ENCODE results near the gene LDAH.
"Not testable (repeated sequence)": the region's sequence is repeated elsewhere in the genome, so short reads cannot be mapped to it uniquely, and the experiment has no call there.

The LDAH gene

DNA sequence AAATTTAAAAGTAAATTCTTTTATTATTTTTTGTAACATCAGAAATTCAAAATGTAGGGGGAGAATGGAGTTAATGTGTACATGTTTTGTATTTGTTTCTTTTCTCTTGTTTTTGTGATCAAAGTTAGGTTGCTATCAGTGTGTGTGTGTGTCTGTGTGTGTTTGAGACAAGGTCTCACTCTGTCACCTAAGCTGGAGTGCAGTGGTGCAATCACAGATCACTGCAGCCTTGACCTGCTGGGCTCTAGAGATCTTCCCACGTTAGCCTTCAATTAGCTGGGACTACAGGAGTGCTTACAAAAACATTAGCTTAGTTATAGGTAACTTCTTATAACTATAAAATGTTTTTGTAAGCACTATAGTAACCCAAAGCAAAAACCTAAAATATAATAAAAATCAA, 105.3 kb downstream of the LDAH start:
- DNase-seq, result no peak

DNA sequence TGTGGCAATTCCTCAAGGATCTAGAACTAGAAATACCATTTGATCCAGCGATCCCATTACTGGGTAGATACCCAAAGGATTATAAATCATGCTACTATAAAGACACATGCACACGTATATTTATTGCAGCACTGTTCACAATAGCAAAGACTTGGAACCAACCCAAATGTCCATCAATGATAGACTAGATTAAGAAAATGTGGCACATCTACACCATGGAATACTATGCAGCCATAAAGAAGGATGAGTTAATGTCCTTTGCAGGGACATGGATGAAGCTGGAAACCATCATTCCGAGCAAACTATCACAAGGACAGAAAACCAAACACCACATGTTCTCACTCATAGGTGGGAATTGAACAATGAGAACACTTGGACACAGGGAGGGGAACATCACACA, 106.7 kb downstream of the LDAH start:
- DNase-seq, result not testable (repeated sequence)

DNA sequence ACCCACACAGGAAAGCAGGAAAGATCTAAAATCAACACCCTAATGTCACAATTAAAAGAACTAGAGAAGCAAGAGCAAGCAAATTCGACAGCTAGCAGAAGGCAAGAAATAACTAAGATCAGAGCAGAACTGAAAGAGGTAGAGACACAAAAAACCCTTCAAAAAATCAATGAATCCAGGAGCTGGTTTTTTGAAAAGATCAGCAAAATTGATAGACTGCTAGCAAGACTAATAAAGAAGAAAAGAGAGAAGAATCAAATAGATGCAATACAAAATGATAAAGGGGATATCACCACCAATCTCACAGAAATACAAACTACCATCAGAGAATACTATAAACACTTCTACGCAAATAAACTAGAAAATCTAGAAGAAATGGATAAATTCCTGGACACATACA, 108.5 kb downstream of the LDAH start:
- not testable (repeated sequence) for DNase-seq

DNA sequence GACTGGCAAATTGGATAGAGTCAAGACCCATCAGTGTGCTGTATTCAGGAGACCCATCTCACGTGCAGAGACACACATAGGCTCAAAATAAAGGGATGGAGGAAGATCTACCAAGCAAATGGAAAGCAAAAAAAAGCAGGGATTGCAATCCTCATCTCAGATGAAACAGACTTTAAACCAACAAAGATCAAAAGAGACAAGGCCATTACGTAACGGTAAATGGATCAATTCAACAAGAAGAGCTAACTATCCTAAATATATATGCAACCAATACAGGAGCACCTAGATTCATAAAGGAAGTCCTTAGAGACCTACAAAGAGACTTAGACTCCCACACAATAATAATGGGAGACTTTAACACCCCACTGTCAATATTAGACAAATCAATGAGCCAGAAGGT, 109.3 kb downstream of the LDAH start:
- not testable (repeated sequence) for DNase-seq

DNA sequence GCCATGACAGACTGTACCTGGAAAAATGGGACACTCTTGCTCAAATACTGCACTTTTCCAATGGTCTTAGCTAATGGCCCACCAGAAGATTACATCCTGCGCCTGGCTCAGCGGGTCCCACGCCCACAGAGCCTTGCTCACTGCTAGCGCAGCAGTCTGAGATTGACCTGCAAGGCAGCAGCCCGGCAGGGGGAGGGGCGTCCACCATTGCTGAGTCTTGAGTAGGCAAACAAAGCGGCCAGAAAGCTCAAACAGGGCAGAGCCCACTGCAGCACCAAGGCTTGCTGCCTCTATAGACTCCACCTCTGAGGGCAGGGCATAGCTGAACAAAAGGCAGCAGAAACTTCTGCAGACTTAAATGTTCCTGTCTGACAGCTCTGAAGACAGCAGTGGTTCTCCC, 111.3 kb downstream of the LDAH start:
- not testable (repeated sequence) for DNase-seq

DNA sequence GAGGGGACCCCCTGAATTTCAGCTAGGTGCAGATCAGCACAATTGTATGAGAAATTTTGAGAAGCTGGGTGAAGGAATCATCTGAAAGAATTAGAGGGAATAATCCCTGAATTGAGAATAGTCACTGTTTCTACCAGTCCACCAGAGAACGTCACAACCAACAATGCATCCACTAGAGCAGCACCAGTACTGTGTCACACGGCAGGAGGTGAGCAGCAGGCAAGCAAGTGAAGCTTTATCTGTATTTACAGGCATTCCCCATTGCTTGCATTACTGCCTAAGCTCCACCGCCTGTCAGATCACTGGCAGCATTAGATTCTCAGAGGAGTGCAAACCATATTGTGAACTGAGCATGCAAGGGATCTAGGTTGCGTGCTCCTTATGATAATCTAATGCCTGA, 115.3 kb downstream of the LDAH start:
- no peak for DNase-seq

DNA sequence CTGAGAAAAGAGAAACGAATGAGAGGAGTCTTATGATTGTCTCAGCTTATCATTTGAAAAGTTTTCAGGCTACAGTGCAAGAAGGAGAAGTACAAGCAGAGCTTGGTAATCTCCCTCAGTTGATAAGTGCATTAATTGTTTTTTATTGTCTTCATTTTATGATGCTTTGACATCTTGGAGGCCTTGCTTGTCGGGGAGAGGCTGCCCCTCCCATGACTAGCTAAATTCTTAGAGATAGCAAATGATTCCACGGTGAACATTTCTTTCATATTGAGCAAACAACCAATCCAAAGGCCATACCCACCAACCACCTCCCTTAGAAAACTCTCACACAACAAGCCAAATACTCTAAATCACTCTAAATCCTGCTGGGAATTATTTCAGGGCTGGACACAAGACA, 116.1 kb downstream of the LDAH start:
- no peak for DNase-seq

DNA sequence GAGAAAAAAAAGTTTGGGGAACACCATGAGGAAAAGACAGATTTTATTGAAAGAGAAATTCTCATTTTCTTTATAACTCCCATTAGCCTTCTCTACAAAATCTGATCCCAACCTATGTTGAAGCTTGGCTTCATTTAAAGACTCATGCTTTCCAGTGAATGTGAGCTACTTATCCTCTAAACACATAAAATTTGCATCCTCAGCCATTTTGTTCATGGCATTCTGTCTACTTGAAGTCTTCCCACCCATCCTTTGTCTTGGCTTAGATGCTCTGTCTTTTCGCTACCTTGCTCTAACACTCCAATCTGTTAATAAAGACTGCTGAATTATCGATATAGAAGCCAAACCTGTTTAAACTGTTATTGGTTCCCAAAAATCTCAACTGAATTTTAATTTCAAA, 116.7 kb downstream of the LDAH start:
- DNase-seq, result no peak

DNA sequence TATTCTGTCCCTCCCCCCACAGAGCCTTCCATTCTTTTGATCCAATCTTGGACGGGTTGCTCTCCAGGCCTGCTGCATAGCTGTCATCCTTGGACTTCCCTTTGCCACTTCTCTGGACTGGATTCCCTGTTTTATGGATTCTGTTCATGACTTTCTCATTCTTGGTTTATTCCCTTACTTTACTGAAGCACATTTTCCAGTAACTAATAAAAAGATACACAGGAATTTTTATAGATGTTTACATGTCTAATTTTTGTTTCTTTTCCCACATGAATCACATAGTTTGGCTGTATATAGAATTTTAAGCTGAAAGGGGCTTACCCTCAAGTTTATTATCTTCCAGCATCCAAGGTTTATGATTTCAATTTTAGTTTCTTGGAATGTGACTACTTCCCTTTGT, 118.0 kb downstream of the LDAH start:
- DNase-seq, result no peak

DNA sequence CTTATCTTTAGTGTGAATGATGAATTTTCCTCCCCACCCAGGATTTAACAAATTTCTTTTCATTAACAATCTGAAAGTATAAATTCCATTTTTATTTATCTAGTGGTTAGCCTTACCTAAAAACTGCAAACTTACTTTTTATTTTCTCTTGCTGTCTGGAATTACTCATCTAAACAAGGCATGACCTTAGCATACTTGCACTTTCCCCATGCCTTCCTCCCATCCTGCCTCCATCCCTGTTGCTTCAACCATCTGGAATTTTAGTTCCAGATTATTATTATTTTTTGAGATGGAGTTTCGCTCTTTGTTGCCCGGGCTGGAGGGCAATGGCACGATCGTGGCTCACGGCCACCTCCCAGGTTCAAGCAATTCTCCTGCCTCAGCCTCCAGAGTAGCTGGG, 120.3 kb downstream of the LDAH start:
- DNase-seq, result no peak

DNA sequence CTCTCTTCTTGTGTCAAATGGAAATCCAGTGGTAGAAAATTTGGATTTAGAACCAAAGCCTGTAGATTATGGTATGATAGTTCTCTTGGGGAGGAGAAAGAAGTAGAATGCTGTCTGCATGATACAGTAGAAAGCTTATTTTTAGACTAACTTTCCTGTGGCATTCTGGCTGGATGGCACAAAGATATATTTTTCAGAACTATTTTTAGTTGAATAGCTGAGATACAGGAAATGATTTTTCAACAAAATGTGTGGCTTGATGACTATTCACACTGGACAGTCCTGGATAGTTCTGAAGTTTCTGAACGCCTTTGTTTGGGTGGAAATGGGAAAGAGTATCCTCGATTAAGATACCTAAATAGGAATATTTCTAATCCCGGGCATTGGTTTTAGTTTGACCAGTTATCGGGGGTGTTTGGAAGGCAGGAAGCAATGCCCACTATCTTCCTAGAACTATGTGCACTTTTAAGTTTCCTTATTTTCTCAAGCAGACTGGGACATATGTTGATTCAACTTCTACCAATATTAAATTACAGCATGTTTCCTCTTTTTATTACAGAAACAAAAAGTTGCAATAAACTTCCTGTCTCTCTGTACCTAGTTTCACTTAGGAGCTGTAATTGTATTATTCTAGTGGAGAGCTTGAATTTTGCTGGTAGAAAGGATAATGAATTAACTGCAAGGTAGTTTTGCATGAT, 123.8 kb downstream of the LDAH start:
- DNase-seq, result no peak

DNA sequence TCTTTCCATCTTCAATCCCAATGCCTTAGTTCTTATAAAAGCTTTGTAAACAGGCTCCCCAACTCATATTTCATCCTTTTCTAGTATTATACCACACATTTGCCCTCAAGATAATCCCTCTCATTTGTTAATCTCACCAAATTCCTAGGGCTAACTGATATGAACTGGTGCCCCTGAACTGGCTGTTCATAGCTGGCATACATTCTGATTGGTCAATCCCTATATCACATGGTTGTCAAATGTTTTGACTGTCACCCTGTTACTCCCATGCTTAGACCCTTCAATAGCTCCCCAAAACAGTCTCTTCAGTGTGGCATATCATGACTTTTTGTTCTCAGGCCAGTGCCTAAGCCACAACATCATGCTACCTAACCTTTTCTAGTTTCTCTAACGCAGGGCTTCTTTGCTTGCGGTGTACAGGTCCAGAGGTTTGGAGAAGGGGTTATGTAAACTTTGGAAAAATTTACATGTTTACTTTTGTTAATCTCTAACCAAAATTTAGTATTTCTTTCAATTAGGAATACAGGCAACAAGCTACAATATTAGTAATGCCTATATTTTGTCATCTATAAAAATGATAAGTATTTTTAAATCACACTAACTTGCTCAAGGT, 125.5 kb downstream of the LDAH start:
- DNase-seq, result no peak

DNA sequence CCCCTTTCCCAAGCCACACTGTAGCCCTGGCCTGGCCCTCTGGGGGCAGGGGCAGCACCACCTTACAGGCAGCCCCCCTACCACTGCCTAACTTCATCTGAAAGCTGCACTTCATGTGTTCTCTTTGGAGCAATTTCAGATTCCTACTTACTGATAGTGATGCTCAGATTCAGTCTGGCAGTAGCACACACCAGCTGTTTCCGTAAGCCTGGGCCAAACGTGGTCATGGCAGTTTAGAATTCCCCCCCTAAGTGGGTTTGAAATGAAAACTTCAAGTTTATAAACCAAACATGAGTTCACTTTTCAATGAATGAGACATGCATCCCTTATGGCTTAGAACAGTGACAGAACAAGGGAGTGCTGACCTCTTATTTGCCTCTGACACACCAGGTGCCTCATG, 126.5 kb downstream of the LDAH start:
- no peak for DNase-seq

DNA sequence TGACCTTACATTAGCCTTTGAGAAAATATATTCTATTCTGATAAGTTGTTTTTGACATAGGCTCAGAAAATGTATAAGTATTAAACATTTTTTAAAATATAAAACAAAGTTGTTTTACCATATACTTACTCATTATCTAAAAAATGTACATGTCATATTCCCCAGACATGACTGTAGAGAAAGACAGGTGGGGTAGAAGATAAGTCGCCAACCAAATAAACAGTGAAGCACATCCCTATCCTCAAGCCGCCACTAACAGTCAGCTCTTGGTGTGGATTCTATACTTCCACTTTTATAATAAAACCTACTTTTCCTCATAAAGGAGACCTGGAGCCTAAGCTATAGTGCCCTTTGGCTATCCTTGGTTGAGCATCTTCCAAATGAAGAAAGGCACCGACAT, 129.6 kb downstream of the LDAH start:
- no peak for DNase-seq

DNA sequence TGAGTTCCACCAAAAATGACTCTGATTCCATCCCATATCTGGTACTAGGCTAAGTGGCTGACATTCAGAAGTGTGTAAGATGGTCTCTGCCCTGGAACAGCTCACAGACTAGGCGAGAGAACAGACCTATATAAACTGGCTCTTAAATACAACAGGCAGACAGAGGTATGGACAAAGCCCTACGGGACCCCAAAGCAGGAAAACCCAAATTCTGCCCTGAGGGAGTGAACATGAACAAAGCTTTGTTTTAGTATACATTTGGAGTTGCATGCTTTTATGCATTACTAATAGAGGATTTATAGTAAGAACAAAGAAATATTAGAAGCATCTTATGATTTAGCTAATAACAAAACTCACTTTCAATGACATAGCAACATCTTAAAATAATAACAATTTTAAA, 130.8 kb downstream of the LDAH start:
- no peak for DNase-seq

DNA sequence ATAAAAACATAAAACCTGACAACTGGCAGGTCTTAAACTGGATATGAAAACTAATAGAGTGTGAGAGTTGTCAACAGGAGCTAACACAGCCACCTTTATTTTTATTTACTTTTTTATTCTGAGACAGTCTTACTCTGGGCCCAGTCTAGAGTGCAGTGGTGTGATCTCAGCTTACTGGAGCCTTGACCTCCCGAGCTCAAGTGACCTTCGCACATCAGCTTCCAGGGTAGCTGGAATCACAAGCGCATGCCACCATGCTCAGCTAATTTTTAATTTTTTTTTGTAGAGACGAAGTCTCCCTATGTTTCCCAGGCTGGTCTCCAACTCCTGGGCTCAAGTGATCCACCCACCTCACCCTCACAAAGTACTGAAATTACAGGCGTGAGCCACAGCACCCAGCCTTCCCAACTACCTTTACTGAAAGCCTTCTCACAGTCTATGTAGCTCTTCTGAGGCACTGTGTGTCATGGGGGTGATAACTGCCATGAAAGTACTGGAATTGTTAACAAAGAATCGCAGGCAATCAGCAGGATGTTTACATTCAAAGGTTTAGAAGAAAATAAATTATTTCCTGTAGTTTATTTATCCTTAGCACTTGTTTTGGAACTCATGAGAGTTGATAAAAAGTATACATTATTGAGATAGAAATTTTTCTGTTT, 131.7 kb downstream of the LDAH start:
- no peak for DNase-seq

DNA sequence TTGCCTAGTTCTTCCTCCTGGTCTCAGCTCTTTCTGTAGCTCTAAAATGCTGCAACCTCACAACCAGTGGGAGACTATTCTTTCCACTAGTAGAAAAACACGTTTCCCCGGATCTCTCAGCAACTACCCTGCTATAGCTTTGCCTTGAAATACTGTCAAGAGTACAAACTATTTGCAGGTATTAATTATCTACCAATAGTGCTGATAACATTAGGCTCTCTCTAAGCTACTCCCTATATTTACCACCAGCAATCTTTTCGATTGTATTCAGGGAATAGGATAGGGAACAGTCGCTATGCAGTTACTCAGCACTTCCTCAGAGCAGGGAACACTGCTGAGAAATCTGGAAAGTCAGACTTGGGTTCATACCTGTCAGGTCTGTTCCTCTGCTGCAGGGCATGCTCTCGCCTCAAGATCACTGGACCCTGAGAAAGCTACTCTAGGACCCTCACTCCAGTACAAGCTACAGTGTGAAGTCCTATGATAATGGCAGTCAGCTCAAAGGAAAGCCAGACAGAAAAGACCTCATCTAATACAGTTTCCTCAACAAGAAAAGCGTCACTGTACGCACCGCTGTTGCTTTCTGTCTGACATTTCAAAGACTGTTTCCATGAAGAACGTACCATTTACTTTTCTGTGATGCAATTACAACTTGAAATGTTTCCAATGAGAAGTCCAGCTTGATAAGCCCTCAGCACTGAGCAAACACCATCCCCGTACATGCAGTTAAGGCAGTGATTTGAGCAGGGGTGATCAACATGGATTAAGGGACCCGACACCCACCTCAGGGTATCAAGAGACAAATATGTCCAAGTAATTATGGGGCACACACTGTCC, 133.3 kb downstream of the LDAH start:
- no peak for DNase-seq

DNA sequence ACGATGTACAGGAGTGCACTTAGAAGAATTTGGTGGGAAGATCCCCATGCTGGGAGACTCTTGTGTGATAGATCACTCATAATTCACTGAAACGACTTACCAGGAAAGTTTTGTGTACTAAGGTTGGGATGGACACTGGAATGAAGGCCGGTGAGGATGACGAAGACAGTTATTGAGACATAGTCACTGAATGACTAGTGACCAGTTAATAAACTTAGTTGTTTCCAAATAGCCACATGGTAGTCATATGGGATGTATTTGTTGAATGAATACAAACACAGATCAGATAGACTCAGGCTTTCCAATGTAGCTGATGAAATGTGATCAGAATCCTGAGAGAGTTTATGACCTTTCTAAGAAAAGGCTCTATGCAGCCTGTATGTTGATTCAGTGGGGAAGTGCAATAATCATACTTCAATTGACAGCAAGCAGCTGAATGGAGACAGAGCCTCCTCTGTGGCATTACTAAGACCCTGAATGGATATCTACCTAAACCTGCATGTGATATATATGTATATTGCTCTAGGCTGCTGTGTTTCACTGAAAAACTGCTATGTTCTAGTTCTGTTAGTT, 135.6 kb downstream of the LDAH start:
- no peak for DNase-seq

DNA sequence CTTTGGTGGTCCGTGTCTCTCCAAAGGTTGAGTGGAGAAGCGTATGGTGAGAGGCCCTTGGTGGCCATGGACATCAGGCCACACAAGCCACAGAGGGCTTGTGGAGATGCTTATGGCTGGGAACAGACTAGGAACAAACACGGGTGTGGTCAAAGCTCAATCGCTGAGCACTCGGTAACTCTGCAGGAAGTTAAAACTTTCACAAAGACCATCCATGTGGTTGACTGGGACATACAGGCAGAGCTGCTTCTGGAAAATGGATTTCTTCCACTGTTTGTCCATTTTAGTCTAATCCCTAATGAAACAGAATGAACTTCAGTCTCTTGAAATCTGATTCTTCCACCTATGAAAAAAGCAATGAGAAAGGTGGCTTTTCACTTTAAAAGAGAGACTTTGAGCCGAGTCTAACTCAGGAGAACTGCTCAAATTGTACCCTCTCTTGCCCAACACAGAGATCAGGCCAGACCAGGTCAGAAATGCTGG, 138.3 kb downstream of the LDAH start:
- DNase-seq, result no peak

DNA sequence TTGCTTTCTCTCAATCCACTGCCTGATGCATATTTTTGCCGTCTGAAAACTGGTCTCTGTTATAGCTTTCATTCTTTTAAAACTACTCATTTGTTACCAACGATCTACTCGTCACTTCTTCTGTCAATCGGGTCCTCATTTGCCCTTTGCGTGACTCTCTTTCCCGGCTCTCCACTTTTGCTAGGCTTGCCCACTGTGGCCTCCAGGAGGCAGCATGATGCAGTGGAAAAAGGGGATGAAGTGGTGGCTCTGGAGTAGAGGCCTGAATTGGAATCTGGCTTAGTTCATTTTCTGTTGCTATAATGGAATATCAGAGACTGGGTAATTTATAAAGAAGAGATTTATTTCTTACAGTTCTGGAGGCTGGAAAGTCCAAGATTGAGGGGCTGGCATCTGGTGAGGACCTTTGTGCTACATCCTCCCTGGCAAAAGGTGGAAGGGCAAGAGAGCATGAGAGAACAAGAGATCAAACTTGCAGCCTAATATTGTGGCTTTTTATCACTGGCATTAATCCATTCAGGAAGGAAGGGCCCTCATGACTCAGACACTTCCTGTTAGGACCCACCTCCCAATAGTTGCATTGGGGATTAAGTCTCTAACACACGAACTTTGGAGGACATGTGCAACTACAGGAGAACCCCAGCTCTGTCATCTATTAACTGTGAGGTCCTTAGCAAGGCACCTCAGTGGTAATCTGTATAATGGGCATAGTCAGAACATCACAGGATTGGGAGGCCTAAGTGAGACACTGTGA, 140.6 kb downstream of the LDAH start:
- no peak for DNase-seq

DNA sequence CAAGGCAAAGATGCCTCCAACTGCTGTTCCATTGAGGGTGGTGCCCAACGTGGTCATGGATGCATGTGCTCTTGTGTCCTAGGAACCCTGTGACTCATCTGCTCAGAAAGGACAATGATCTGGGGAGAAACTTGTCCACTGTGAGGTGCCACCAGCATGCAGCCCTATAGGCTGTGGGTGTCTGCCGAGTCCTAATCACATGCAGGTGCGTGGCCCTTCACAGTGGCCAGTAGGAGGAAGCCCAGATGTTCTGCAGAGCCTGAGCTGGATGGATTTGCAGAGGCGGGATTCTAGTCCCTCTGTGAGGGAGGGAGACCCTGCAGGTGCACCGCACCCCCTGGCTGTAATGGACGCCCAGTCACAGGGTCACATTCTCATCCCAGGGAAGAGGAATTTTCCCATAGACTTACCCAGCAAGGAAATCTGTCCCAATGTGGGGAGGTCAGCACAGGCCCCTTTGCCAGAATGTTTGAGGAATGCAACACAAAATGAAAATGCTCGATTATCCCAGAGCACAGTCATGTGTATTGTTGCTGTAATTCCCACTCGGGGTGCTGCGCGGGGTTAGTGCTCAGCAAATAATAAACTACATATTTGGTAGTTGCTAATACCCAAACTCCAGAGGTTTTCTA, 142.0 kb downstream of the LDAH start:
- no peak for DNase-seq

DNA sequence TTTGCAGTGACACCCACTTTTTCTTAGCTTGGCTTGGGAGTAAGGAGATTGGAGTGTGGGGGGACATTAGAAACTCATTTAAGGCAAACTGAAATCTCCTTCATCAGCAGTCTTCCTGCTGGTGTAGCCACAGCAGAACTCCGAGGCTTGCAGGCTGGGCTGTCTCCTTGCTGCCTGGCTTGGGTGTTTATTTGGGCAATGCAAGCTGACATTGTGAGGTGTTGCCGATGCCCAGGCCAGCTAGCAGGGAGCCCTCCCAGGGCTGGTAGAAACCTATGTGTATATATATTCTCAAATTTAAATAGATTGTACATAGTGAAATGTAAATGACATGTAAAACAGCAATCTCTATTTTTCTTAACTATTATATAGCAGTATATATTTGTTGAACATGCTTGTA, 144.1 kb downstream of the LDAH start:
- DNase-seq, result no peak
